WTC11 (cell line): ENCODE data around the gene RAB4A. TPM values are rescaled to one million over a fixed set of nuclear protein-coding genes. Genes with fewer than 3 reads are reported as not detected.

Experiments
- ATAC-seq: fragments of 200-7000 bp; cut with Tn5 transposase; 2 replicates; pipeline ENCODE4 v1.10.0; 2021; ENCODE audit warnings: mild to moderate bottlenecking, moderate library complexity
- CTCF ChIA-PET: fragments of 300-600 bp; sonication (Branson Sonifier 250); formaldehyde crosslinking; loops from one replicate; lab custom pipeline; 2021; ENCODE audit warnings: antibody characterized with exemption; lab: Charles Lee
- POLR2A ChIA-PET: fragments of 350-600 bp; sonication (Branson Sonifier 250); formaldehyde crosslinking; loops from one replicate; lab custom pipeline; 2021; ENCODE audit warnings: antibody characterized with exemption; lab: Charles Lee
- DNase-seq: peaks from one replicate; pipeline ENCODE4 v3.0.0; 2021; ENCODE audit warnings: low spot score
- H3K27ac Mint-ChIP-seq: 2 replicates; pipeline ENCODE4 v1.8.0; 2021; ENCODE audit warnings: mixed read lengths
- H3K27me3 Mint-ChIP-seq: 2 replicates; pipeline ENCODE4 v1.8.0; 2021; ENCODE audit warnings: low read depth, mild to moderate bottlenecking, moderate library complexity, mixed read lengths
- H3K36me3 Mint-ChIP-seq: 2 replicates; pipeline ENCODE4 v1.8.0; 2021; ENCODE audit warnings: mixed read lengths
- H3K4me1 Mint-ChIP-seq: 2 replicates; pipeline ENCODE4 v1.8.0; 2022; ENCODE audit warnings: mixed read lengths
- H3K4me3 Mint-ChIP-seq: 2 replicates; pipeline ENCODE4 v1.8.0; 2021; ENCODE audit warnings: mild to moderate bottlenecking, moderate library complexity, mixed read lengths
- H3K9me3 Mint-ChIP-seq: 2 replicates; pipeline ENCODE4 v1.8.0; 2021; ENCODE audit warnings: mixed read lengths
- ATF6 ChIP-seq: sonication (generic); formaldehyde crosslinking; IDR thresholded peaks from 2 replicates; pipeline ENCODE4 v1.8.1; 2023; ENCODE audit warnings: mild to moderate bottlenecking, missing genetic modification reagents
- CTCF ChIP-seq: fragments of 200-600 bp; IDR thresholded peaks from 2 replicates; pipeline ENCODE4 v1.8.0; 2022; ENCODE audit warnings: antibody characterized with exemption
- GABPB1 ChIP-seq: sonication (generic); formaldehyde crosslinking; IDR thresholded peaks from 2 replicates; pipeline ENCODE4 v1.8.1; 2023; ENCODE audit warnings: mild to moderate bottlenecking, missing genetic modification reagents
- HMGXB4 ChIP-seq: sonication (generic); formaldehyde crosslinking; IDR thresholded peaks from 2 replicates; pipeline ENCODE4 v1.8.1; 2023; ENCODE audit warnings: mild to moderate bottlenecking, moderate library complexity, missing genetic modification reagents
- IRF2 ChIP-seq: sonication (generic); formaldehyde crosslinking; IDR thresholded peaks from 2 replicates; pipeline ENCODE4 v1.8.0; 2022; ENCODE audit warnings: low read depth, missing genetic modification reagents, borderline replicate concordance
- JAZF1 ChIP-seq: fragments of 250-450 bp; sonication (Bioruptor Pico); IDR thresholded peaks from 2 replicates; pipeline ENCODE4 v1.9.0; 2021; ENCODE audit warnings: moderate library complexity, mild to moderate bottlenecking, inconsistent platforms
- MAX ChIP-seq: sonication (generic); formaldehyde crosslinking; IDR thresholded peaks from 2 replicates; pipeline ENCODE4 v1.8.0; 2022; ENCODE audit warnings: mild to moderate bottlenecking, missing genetic modification reagents
- NFE2L1 ChIP-seq: sonication (generic); formaldehyde crosslinking; IDR thresholded peaks from 2 replicates; pipeline ENCODE4 v1.8.1; 2023; ENCODE audit warnings: missing genetic modification reagents
- NR3C1 ChIP-seq: sonication (generic); formaldehyde crosslinking; conservative IDR thresholded peaks from 2 replicates; pipeline ENCODE4 v1.8.1; 2023; ENCODE audit warnings: low read depth, mild to moderate bottlenecking, missing genetic modification reagents
- USF2 ChIP-seq: sonication (generic); formaldehyde crosslinking; IDR thresholded peaks from 2 replicates; pipeline ENCODE4 v1.8.1; 2023; ENCODE audit warnings: mild to moderate bottlenecking, missing genetic modification reagents, moderate library complexity
- ZBTB43 ChIP-seq: sonication (generic); formaldehyde crosslinking; IDR thresholded peaks from 2 replicates; pipeline ENCODE4 v1.8.1; 2023; ENCODE audit warnings: mild to moderate bottlenecking, missing genetic modification reagents
- ZMAT4 ChIP-seq: fragments of 250-450 bp; sonication (Bioruptor Pico); IDR thresholded peaks from 2 replicates; pipeline ENCODE4 v1.9.0; 2021; ENCODE audit warnings: mild to moderate bottlenecking
- ZNF219 ChIP-seq: sonication (generic); formaldehyde crosslinking; IDR thresholded peaks from 2 replicates; pipeline ENCODE4 v1.8.0; 2023; ENCODE audit warnings: missing genetic modification reagents, mild to moderate bottlenecking, borderline replicate concordance
- ZNF263 ChIP-seq: sonication (generic); formaldehyde crosslinking; IDR thresholded peaks from 2 replicates; pipeline ENCODE4 v1.8.1; 2022; ENCODE audit warnings: low read depth, mild to moderate bottlenecking, moderate library complexity, missing genetic modification reagents
- total RNA-seq: library from RNA; stranded (reverse); gene quantifications from 3 replicates; pipeline ENCODE4 v1.2.3, GENCODE V29; 2021

Gene RAB4A
- total RNA-seq, 1 experiment from 2014 or later, result 67.9 TPM

- POLR2A ChIA-PET, result no interaction called here
These were observed 31.8 kb downstream of the RAB4A start for GRCh38 chr1:229302740-229303139.

More at GRCh38 chr1:229302740-229303139, 31.8 kb downstream of the RAB4A start:
- Mint-ChIP-seq H3K36me3 (peaks cover 17% of the 10 kb centered on the region), H3K27ac (no peak overlapping the region), H3K4me1 (no peaks in the 10 kb centered on the region), H3K27me3 (no peaks in the 10 kb centered on the region), H3K4me3 (no peak overlapping the region), H3K9me3 (no peaks in the 10 kb centered on the region)
- ATAC-seq (no peak), DNase-seq (no peak)
- no peak for TF ChIP-seq ZNF263
- TF ChIP-seq ZMAT4 (CRISPR knock-in tag), result no peak
- no peak for TF ChIP-seq MAX (CRISPR knock-in tag)
- no peak for TF ChIP-seq CTCF
- no peak for TF ChIP-seq JAZF1 (CRISPR knock-in tag)
- TF ChIP-seq ATF6 (CRISPR knock-in tag), result no peak
- TF ChIP-seq NFE2L1 (CRISPR knock-in tag), result no peak
- no peak for TF ChIP-seq ZNF219 (CRISPR knock-in tag)
- no peak for TF ChIP-seq GABPB1 (CRISPR knock-in tag)
- TF ChIP-seq ZBTB43 (CRISPR knock-in tag), result no peak
- TF ChIP-seq USF2 (CRISPR knock-in tag), result no peak
- no peak for TF ChIP-seq HMGXB4
- TF ChIP-seq NR3C1 (CRISPR knock-in tag), result no peak
- no peak for TF ChIP-seq IRF2
- CTCF ChIA-PET, result interaction anchor here (0.9 kb wide), 1 partner anchor 44 kb away, joined by 3 read pairs; no protein-coding TSS in a partner anchor
